Ascending aorta (tissue), 2 donors: ENCODE measurements around the gene FGGY. TPM values are rescaled to one million over a fixed set of nuclear protein-coding genes. Genes with fewer than 3 reads are reported as not detected.
"Not testable (repeated sequence)": the region's sequence is repeated elsewhere in the genome, so short reads cannot be mapped to it uniquely, and the experiment has no call there.

Source experiments
- DNase-seq, 2 donors: peaks; one replicate each; pipeline ENCODE4 v3.0.0-alpha.2; 2019; ENCODE audit warnings: low spot score in 2 of 2
- H3K27ac ChIP-seq, 2 donors: fragments of 200-600 bp; sonication (generic); one replicate each; pipeline ENCODE4 v1.5.1; 2016 to 2017; ENCODE audit warnings: mild to moderate bottlenecking in 1 of 2
- H3K27me3 ChIP-seq: fragments of 200-600 bp; sonication (generic); one replicate; pipeline ENCODE4 v1.5.1; 2017
- H3K36me3 ChIP-seq, 2 donors: fragments of 200-600 bp; sonication (generic); one replicate each; pipeline ENCODE4 v1.5.1; 2016
- H3K4me1 ChIP-seq, 2 donors: fragments of 200-600 bp; sonication (generic); one replicate each; pipeline ENCODE4 v1.5.1; 2016 to 2017; ENCODE audit warnings: mild to moderate bottlenecking in 1 of 2
- H3K4me3 ChIP-seq, 2 donors: fragments of 200-600 bp; sonication (generic); one replicate each; pipeline ENCODE4 v1.5.1; 2016 to 2017; ENCODE audit warnings: mild to moderate bottlenecking in 1 of 2
- H3K9me3 ChIP-seq, 2 donors: fragments of 200-600 bp; sonication (generic); one replicate each; pipeline ENCODE4 v1.5.1; 2016
- intact Hi-C: fragments of 100-400 bp; cut with DNase I; formaldehyde crosslinking; loops from one replicate; pipeline ENCODE4 v1.15.1; 2023
- total RNA-seq: library from RNA; depleted of rRNA; stranded (reverse); fragments of >200 nt; gene quantifications from one replicate; pipeline ENCODE4 v1.1.0, GENCODE V29; 2016
- TF ChIP-seq, protein P1 (sequence below), 3 experiments: fragments of 200-600 bp in 2 of 3; fragments of 450-650 bp in 1 of 3; sonication (generic) in 2 of 3; IDR thresholded peaks; one replicate each; pipeline ENCODE4 v1.5.1; 2016 to 2019; ENCODE audit warnings: antibody characterized with exemption in 3 of 3, mild to moderate bottlenecking in 1 of 3, moderate library complexity in 1 of 3

Gene FGGY
- total RNA-seq, 1 donor from 2014 or later: 7.0 TPM

DNA sequence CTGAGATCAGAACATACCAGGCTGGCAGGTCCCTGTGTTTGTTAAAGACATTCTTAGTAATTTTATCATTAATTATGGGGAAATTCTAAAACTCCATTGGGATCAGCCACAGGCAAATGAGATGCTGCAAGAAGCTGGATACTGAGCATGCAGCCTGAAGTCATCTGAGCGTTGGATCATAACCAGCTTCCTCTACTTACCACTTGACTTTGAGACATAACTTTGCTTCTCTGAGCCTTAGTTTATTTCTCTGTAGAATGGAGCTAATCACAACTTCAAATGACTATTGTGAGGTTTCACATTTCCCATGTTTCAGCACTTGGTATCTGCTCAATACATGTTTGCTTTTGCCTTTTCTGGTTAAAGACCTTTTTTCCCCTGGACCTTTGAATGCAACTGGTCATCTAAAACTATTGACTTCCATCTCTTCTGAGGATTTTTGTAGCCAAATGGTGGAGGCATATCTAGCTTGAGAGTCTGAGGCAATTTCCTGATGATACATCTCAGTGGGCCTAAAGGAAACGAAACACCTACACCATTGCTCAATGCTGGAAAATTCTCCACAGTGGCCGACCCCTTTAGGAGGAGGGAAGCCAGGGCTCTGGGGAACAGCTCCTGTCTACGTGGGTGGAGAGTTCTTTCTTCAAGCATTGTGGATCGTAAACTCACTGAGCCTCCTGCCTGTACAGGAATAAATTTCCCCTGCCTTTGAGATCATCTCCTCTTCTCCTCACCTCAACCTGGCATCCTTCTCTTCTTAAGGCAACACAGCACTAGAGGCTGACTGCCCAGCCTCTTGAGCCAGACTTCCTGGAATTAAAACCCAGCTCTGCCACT is 408.8 kb downstream of the FGGY start:
- intact Hi-C loops: loop anchor here (5.0 kb wide), 1 partner anchor 52 kb away; no protein-coding TSS in a partner anchor
- H3K36me3 ChIP-seq: no peaks in the 10 kb centered on the region
- H3K27ac ChIP-seq: peak overlapping the region; percentile 24 to 75
- no peaks in the 10 kb centered on the region for H3K27me3 ChIP-seq
- no peak overlapping the region for H3K4me3 ChIP-seq
- H3K4me1 ChIP-seq: peaks cover 17 to 35% of the 10 kb centered on the region in 2 donors
- TF ChIP-seq, protein P1, sequence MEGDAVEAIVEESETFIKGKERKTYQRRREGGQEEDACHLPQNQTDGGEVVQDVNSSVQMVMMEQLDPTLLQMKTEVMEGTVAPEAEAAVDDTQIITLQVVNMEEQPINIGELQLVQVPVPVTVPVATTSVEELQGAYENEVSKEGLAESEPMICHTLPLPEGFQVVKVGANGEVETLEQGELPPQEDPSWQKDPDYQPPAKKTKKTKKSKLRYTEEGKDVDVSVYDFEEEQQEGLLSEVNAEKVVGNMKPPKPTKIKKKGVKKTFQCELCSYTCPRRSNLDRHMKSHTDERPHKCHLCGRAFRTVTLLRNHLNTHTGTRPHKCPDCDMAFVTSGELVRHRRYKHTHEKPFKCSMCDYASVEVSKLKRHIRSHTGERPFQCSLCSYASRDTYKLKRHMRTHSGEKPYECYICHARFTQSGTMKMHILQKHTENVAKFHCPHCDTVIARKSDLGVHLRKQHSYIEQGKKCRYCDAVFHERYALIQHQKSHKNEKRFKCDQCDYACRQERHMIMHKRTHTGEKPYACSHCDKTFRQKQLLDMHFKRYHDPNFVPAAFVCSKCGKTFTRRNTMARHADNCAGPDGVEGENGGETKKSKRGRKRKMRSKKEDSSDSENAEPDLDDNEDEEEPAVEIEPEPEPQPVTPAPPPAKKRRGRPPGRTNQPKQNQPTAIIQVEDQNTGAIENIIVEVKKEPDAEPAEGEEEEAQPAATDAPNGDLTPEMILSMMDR (IDR thresholded peaks at IDR 0.05): no peak
- no peak for DNase-seq
- no peaks in the 10 kb centered on the region for H3K9me3 ChIP-seq

DNA sequence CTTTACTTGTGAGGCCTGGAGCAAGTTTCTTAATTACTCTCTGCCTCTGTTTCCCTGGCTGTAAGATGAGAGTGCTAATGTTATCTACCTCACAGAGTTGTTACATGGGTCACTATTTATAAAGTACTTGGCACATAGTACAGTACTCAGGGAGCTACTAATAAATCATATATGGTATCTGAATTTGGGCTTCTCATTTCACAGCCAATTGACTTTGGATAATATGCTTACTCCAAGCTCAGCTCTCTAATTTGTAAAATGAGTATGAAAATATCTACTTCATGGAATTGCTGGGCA is 409.4 kb downstream of the FGGY start:
- Histone ChIP-seq H3K27ac (peak overlapping the region; percentile 24 to 75), H3K9me3 (no peaks in the 10 kb centered on the region), H3K4me1 (peaks cover 17 to 35% of the 10 kb centered on the region in 2 donors), H3K36me3 (no peaks in the 10 kb centered on the region), H3K4me3 (no peak overlapping the region), H3K27me3 (no peaks in the 10 kb centered on the region)
- TF ChIP-seq, protein P1 (IDR thresholded peaks at IDR 0.05): no peak
- intact Hi-C loops: loop anchor here (5.0 kb wide), 1 partner anchor 51 kb away; no protein-coding TSS in a partner anchor
- DNase-seq: no peak

GRCh38 chr1:59707178-59707791 is 410.4 kb downstream of the FGGY start:
- peak; percentile 40 to 85 for DNase-seq
- H3K36me3 ChIP-seq: no peaks in the 10 kb centered on the region
- TF ChIP-seq, protein P1 (IDR thresholded peaks at IDR 0.05): no peak
- peaks cover 17 to 35% of the 10 kb centered on the region in 2 donors for H3K4me1 ChIP-seq
- no peak overlapping the region for H3K4me3 ChIP-seq
- H3K9me3 ChIP-seq: no peaks in the 10 kb centered on the region
- intact Hi-C loops: loop anchor here (5.0 kb wide), 1 partner anchor 50 kb away; no protein-coding TSS in a partner anchor
- peak overlapping the region; percentile 60 to 75 for H3K27ac ChIP-seq
- H3K27me3 ChIP-seq: no peaks in the 10 kb centered on the region

DNA sequence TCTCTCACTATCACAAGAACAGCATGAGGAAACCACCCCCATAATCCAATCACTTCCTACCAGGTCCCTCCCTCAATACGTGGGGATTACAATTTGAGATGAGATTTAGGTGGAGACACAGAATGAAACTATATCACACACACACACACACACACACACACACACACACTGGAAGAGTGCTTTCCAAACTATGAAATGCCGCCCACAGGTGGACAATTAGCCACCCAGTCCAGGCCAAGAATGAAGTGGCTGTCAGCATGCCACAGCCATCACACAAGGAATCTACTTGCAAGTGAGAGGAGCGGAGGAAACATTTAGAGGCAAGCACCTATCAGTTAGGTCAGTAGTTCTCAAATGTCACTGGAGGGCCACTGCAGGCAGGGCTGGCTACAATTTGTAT is 412.4 kb downstream of the FGGY start:
- Histone ChIP-seq H3K27ac (no peak overlapping the region), H3K4me3 (no peak overlapping the region), H3K36me3 (no peaks in the 10 kb centered on the region), H3K9me3 (no peaks in the 10 kb centered on the region), H3K4me1 (peaks cover 17 to 23% of the 10 kb centered on the region in 2 donors), H3K27me3 (no peaks in the 10 kb centered on the region)
- no peak for DNase-seq
- TF ChIP-seq, protein P1 (IDR thresholded peaks at IDR 0.05): no peak
- intact Hi-C loops: loop anchor here (5.0 kb wide), 1 partner anchor 48 kb away; no protein-coding TSS in a partner anchor

- H3K9me3 ChIP-seq, H3K4me3 ChIP-seq, H3K27me3 ChIP-seq, H3K27ac ChIP-seq, DNase-seq, H3K36me3 ChIP-seq, intact Hi-C loops: not testable (repeated sequence)
- peaks cover 13 to 15% of the 10 kb centered on the region in 2 donors for H3K4me1 ChIP-seq
These were observed 414.0 kb downstream of the FGGY start for GRCh38 chr1:59710920-59711319.

- no peaks in the 10 kb centered on the region for H3K4me1 ChIP-seq
- no peaks in the 10 kb centered on the region for H3K36me3 ChIP-seq
- H3K27ac ChIP-seq: no peak overlapping the region
- TF ChIP-seq, protein P1 (IDR thresholded peaks at IDR 0.05): no peak
- H3K27me3 ChIP-seq: no peaks in the 10 kb centered on the region
- no peak for DNase-seq
- intact Hi-C loops: no loop called here
- no peak overlapping the region for H3K4me3 ChIP-seq
- H3K9me3 ChIP-seq: no peaks in the 10 kb centered on the region
These were observed 417.3 kb downstream of the FGGY start for GRCh38 chr1:59714219-59714618.
